NB4 (cell line): ENCODE data around the gene PLEKHA4.

ENCODE experiments used
- MYC ChIP-seq: IDR thresholded peaks from 2 replicates; pipeline ENCODE4 v1.6.1; 2011; ENCODE audit warnings: low read depth, low read length
- POLR2A ChIP-seq: IDR thresholded peaks from 2 replicates; pipeline ENCODE4 v1.6.1; 2011; ENCODE audit warnings: mild to moderate bottlenecking; ENCODE audit not compliant: insufficient read length; ENCODE audit errors: extremely low read depth
- TF ChIP-seq, protein P1 (sequence below): IDR thresholded peaks from one replicate; pipeline ENCODE4 v1.5.1; 2012; ENCODE audit warnings: low read depth, low read length

DNA sequence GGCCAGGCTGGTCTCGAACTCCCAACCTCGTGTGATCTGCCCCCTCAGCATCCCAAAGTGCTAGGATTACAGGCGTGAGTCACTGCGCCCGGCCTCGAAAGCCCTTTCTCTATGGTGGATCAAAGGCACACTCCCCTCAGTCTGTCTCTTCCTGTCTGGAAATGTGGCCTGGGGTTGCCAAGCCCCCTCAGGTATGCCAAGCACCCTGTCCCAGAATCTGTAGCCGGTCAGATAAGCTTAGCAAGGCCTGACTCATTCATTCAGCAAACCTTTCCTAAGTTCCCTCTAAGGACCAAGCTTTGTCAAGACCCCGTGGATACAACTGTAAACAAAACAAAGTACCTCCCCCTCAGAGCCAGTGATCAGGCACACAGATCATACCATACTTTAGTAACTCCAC lies 45.8 kb upstream of the PLEKHA4 start:
- TF ChIP-seq, protein P1, sequence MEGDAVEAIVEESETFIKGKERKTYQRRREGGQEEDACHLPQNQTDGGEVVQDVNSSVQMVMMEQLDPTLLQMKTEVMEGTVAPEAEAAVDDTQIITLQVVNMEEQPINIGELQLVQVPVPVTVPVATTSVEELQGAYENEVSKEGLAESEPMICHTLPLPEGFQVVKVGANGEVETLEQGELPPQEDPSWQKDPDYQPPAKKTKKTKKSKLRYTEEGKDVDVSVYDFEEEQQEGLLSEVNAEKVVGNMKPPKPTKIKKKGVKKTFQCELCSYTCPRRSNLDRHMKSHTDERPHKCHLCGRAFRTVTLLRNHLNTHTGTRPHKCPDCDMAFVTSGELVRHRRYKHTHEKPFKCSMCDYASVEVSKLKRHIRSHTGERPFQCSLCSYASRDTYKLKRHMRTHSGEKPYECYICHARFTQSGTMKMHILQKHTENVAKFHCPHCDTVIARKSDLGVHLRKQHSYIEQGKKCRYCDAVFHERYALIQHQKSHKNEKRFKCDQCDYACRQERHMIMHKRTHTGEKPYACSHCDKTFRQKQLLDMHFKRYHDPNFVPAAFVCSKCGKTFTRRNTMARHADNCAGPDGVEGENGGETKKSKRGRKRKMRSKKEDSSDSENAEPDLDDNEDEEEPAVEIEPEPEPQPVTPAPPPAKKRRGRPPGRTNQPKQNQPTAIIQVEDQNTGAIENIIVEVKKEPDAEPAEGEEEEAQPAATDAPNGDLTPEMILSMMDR: no peak
- TF ChIP-seq MYC: no peak
- TF ChIP-seq POLR2A: no peak
